ENCODE measurements around the gene LGALS7B. TPM values are rescaled to one million over a fixed set of nuclear protein-coding genes. Genes with fewer than 3 reads are reported as not detected.

The LGALS7B gene
- total RNA-seq, 1 donor = not detected

Small RNA genes lying within 50 kb of the gene (small RNA-seq; reads per million reads assigned to genes)
- not detected for gene RNU6-140P

Other genes with a start within 250 kb of the LGALS7B start
- 0.32 TPM in 1 of 2 replicates, not detected in the other for gene MAP4K1, start 171.2 kb upstream of the LGALS7B start, total RNA-seq
- gene EIF3K, start 170.0 kb upstream of the LGALS7B start, total RNA-seq = 152 and 257 TPM in 2 replicates
- 333 and 456 TPM in 2 replicates for gene ACTN4, start 141.6 kb upstream of the LGALS7B start, total RNA-seq
- gene CAPN12, start 44.7 kb upstream of the LGALS7B start, total RNA-seq = 0.86 TPM in 1 of 2 replicates, not detected in the other
- not detected in 2 replicates for gene LGALS7, start 15.7 kb upstream of the LGALS7B start, total RNA-seq
- 0.43 TPM in 1 of 2 replicates, not detected in the other for gene LGALS4, start 23.7 kb downstream of the LGALS7B start, total RNA-seq
- 29.4 and 30.9 TPM in 2 replicates for gene ECH1, start 42.6 kb downstream of the LGALS7B start, total RNA-seq
- 223 and 268 TPM in 2 replicates for gene HNRNPL, start 60.8 kb downstream of the LGALS7B start, total RNA-seq
- 1.3 TPM in 2 replicates for gene RINL, start 89.1 kb downstream of the LGALS7B start, total RNA-seq
- gene SIRT2, start 110.4 kb downstream of the LGALS7B start, total RNA-seq = 45.3 and 57.0 TPM in 2 replicates
- 7.3 and 13.9 TPM in 2 replicates for gene NFKBIB, start 110.8 kb downstream of the LGALS7B start, total RNA-seq
- not detected in 2 replicates for gene CCER2, start 123.0 kb downstream of the LGALS7B start, total RNA-seq
- 19.0 and 23.8 TPM in 2 replicates for gene SARS2, start 141.6 kb downstream of the LGALS7B start, total RNA-seq
- gene MRPS12, start 141.7 kb downstream of the LGALS7B start, total RNA-seq = 24.6 and 38.7 TPM in 2 replicates
- gene FBXO17, start 186.5 kb downstream of the LGALS7B start, total RNA-seq = 19.9 and 29.0 TPM in 2 replicates
- gene FBXO27, start 243.3 kb downstream of the LGALS7B start, total RNA-seq = 2.9 and 4.7 TPM in 2 replicates